Muscle of back (tissue), 10 donors: Measurements from ENCODE around the gene IP6K1. TPM values are rescaled to one million over a fixed set of nuclear protein-coding genes. Genes with fewer than 3 reads are reported as not detected.

Source experiments
- polyA plus RNA-seq, 10 donors: library from polyadenylated mRNA; unstranded; fragments of 120-200 nt; gene quantifications; one replicate each; pipeline ENCODE4 v1.2.1, GENCODE V29; 2013; ENCODE audit not compliant: insufficient read length in 10 of 10

The IP6K1 gene
- polyA plus RNA-seq, 10 donors, result 19.5 to 31.5 (median 23.3) TPM

Other genes starting within 250 kb of the IP6K1 start
- 1 to 10 TPM in 3 of 10 donors, under 1 TPM in 7; 0.63 to 1.2 (median 0.91) TPM for gene BSN, start 232.1 kb downstream of the IP6K1 start, polyA plus RNA-seq
- gene APEH, start 112.2 kb downstream of the IP6K1 start, polyA plus RNA-seq, result 10 to 100 TPM; 55.5 to 64.8 (median 59.7) TPM
- 10 to 100 TPM in 3 of 10 donors, 1 to 10 TPM in 7; 5.0 to 14.2 (median 8.1) TPM for gene MST1, start 97.1 kb downstream of the IP6K1 start, polyA plus RNA-seq
- gene RNF123, start 97.0 kb downstream of the IP6K1 start, polyA plus RNA-seq, result 10 to 100 TPM; 28.4 to 45.3 (median 41.6) TPM
- 1 to 10 TPM; 1.3 to 3.8 (median 2.0) TPM for gene AMIGO3, start 66.9 kb downstream of the IP6K1 start, polyA plus RNA-seq
- 10 to 100 TPM in 7 of 10 donors, 1 to 10 TPM in 3; 8.3 to 15.3 (median 12.0) TPM for gene GMPPB, start 62.6 kb downstream of the IP6K1 start, polyA plus RNA-seq
- gene CDHR4, start 13.3 kb upstream of the IP6K1 start, polyA plus RNA-seq, result under 1 TPM in 4 of 10 donors, not detected in 6; 0.10 to 0.45 (median 0.19) TPM
- gene INKA1, start 16.7 kb upstream of the IP6K1 start, polyA plus RNA-seq, result 10 to 100 TPM in 3 of 10 donors, 1 to 10 TPM in 7; 4.3 to 18.7 (median 7.8) TPM
- gene UBA7, start 27.4 kb upstream of the IP6K1 start, polyA plus RNA-seq, result 10 to 100 TPM; 14.2 to 29.2 (median 22.1) TPM
- 1 to 10 TPM; 3.3 to 6.2 (median 4.8) TPM for gene TRAIP, start 70.0 kb upstream of the IP6K1 start, polyA plus RNA-seq
- gene CAMKV, start 83.4 kb upstream of the IP6K1 start, polyA plus RNA-seq, result under 1 TPM; 0.13 to 0.92 (median 0.30) TPM
- gene MST1R, start 117.3 kb upstream of the IP6K1 start, polyA plus RNA-seq, result 1 to 10 TPM; 1.3 to 6.1 (median 2.0) TPM
- gene MON1A, start 143.3 kb upstream of the IP6K1 start, polyA plus RNA-seq, result 1 to 10 TPM; 4.9 to 8.3 (median 6.3) TPM
- gene RBM6, start 153.6 kb upstream of the IP6K1 start, polyA plus RNA-seq, result 10 to 100 TPM; 50.5 to 97.3 (median 67.6) TPM